IMR-90 (cell line): ENCODE results near the gene CLEC16A. TPM values are rescaled to one million over a fixed set of nuclear protein-coding genes. Genes with fewer than 3 reads are reported as not detected.

ENCODE experiments used
- ATAC-seq: fragments of 200-7000 bp; cut with Tn5 transposase; 2 replicates; pipeline ENCODE4 v1.9.1; 2020; ENCODE audit warnings: low read depth, mild to moderate bottlenecking, moderate library complexity
- BruUV-seq: library from RNA; stranded (reverse); fragments of 400-500 nt; replicated peaks from 2 replicates; lab custom pipeline; 2021; lab: Mats Ljungman, UMichigan
- CTCF ChIA-PET: fragments of 300-600 bp; formaldehyde crosslinking; extraction: SDS; loops from one replicate; lab custom pipeline; 2021; ENCODE audit warnings: antibody characterized with exemption; lab: Yijun Ruan, JAX
- POLR2A ChIA-PET: fragments of 300-600 bp; sonication (Branson Sonifier 250); formaldehyde crosslinking; loops from one replicate; lab custom pipeline; 2022; ENCODE audit warnings: antibody characterized with exemption; ENCODE audit not compliant: unreplicated experiment; lab: Charles Lee
- DNase-seq: peaks from one replicate; pipeline ENCODE4 v3.0.0; 2013
- H2AFZ ChIP-seq: replicated peaks from 2 replicates; pipeline ENCODE3; 2013; ENCODE audit warnings: low read length, mild to moderate bottlenecking; ENCODE audit not compliant: poor library complexity
- H2AK5ac ChIP-seq: 2 replicates; pipeline ENCODE4 v1.6.1; 2013; ENCODE audit warnings: low read depth, low read length, inconsistent platforms
- H2AK9ac ChIP-seq: replicated peaks from 2 replicates; pipeline ENCODE3; 2013; ENCODE audit warnings: mild to moderate bottlenecking, low read depth, low read length, moderate library complexity; ENCODE audit not compliant: poor library complexity
- H2BK120ac ChIP-seq: 2 replicates; pipeline ENCODE4 v1.6.1; 2013; ENCODE audit warnings: low read depth, low read length, inconsistent platforms
- H2BK15ac ChIP-seq: 3 replicates; pipeline ENCODE4 v1.6.1; 2013; ENCODE audit warnings: low read depth, low read length, inconsistent platforms
- H2BK20ac ChIP-seq: 2 replicates; pipeline ENCODE4 v1.6.1; 2013; ENCODE audit warnings: low read depth, mild to moderate bottlenecking, inconsistent platforms, low read length, moderate library complexity
- H2BK5ac ChIP-seq: 2 replicates; pipeline ENCODE4 v1.6.1; 2013; ENCODE audit warnings: mild to moderate bottlenecking, low read depth, low read length, inconsistent platforms; ENCODE audit not compliant: poor library complexity, severe bottlenecking
- H3K14ac ChIP-seq: replicated peaks from 2 replicates; pipeline ENCODE4 v1.6.1; 2013; ENCODE audit warnings: low read depth, low read length, inconsistent platforms
- H3K18ac ChIP-seq: 2 replicates; pipeline ENCODE4 v1.6.1; 2013; ENCODE audit warnings: low read depth, low read length, control low read depth
- H3K23ac ChIP-seq: 2 replicates; pipeline ENCODE4 v1.6.1; 2013; ENCODE audit warnings: low read depth, low read length, inconsistent platforms
- H3K27ac ChIP-seq: 2 replicates; pipeline ENCODE4 v1.5.1; 2013; ENCODE audit warnings: mild to moderate bottlenecking, control low read depth, low read length; ENCODE audit not compliant: insufficient read depth
- H3K27me3 ChIP-seq: 2 replicates; pipeline ENCODE4 v1.6.1; 2013; ENCODE audit warnings: low read length; ENCODE audit not compliant: control insufficient read depth, insufficient read depth
- H3K36me3 ChIP-seq: 2 replicates; pipeline ENCODE4 v1.6.1; 2013; ENCODE audit warnings: low read length, mixed read lengths; ENCODE audit not compliant: control insufficient read depth, insufficient read depth
- H3K4ac ChIP-seq: 2 replicates; pipeline ENCODE4 v1.6.1; 2013; ENCODE audit warnings: low read depth, low read length, inconsistent platforms
- H3K4me1 ChIP-seq: 2 replicates; pipeline ENCODE4 v1.6.1; 2013; ENCODE audit warnings: low read length, mixed read lengths; ENCODE audit not compliant: control insufficient read depth, insufficient read depth
- H3K4me2 ChIP-seq: 2 replicates; pipeline ENCODE4 v1.6.1; 2013; ENCODE audit warnings: low read depth, mild to moderate bottlenecking, control low read depth, low read length, moderate library complexity
- H3K4me3 ChIP-seq: 2 replicates; pipeline ENCODE4 v1.5.1; 2013; ENCODE audit warnings: low read depth, mild to moderate bottlenecking, control low read depth, low read length, moderate library complexity; ENCODE audit not compliant: insufficient read depth
- H3K56ac ChIP-seq: 2 replicates; pipeline ENCODE4 v1.6.1; 2013; ENCODE audit warnings: low read length, inconsistent platforms; ENCODE audit not compliant: insufficient read depth; ENCODE audit errors: extremely low read depth
- H3K79me1 ChIP-seq, 2 experiments: 2 replicates each; pipeline ENCODE4 v1.6.1; 2013; ENCODE audit warnings: low read length in 2 of 2, inconsistent platforms in 1 of 2, low read depth in 1 of 2
- H3K9ac ChIP-seq: 2 replicates; pipeline ENCODE4 v1.6.1; 2013; ENCODE audit warnings: low read depth, low read length, control low read depth
- H3K9me1 ChIP-seq: 2 replicates; pipeline ENCODE4 v1.6.1; 2013; ENCODE audit warnings: low read length, inconsistent platforms; ENCODE audit not compliant: insufficient read depth
- H3K9me3 ChIP-seq: 2 replicates; pipeline ENCODE4 v1.6.1; 2013; ENCODE audit warnings: low read length; ENCODE audit not compliant: control insufficient read depth, insufficient read depth
- H4K20me1 ChIP-seq: 2 replicates; pipeline ENCODE4 v1.6.1; 2013; ENCODE audit warnings: low read length, inconsistent platforms; ENCODE audit not compliant: insufficient read depth
- H4K5ac ChIP-seq: 2 replicates; pipeline ENCODE4 v1.6.1; 2013; ENCODE audit warnings: mild to moderate bottlenecking, low read depth, low read length, control low read depth
- H4K8ac ChIP-seq, 2 experiments: 2 replicates each; pipeline ENCODE4 v1.6.1; 2013; ENCODE audit warnings: low read depth in 2 of 2, low read length in 2 of 2, control low read depth in 1 of 2, inconsistent platforms in 1 of 2
- H4K91ac ChIP-seq: 2 replicates; pipeline ENCODE4 v1.6.1; 2013; ENCODE audit warnings: low read depth, low read length, inconsistent platforms; ENCODE audit not compliant: insufficient read depth
- BHLHE40 ChIP-seq: fragments of 150-350 bp; IDR thresholded peaks from 2 replicates; pipeline ENCODE4 v1.6.1; 2016; ENCODE audit warnings: mild to moderate bottlenecking, low read depth, low read length
- CEBPB ChIP-seq: IDR thresholded peaks from 2 replicates; pipeline ENCODE4 v1.6.1; 2012; ENCODE audit warnings: low read depth, low read length, improper control_type of control experiment
- CHD1 ChIP-seq: IDR thresholded peaks from 2 replicates; pipeline ENCODE4 v1.6.1; 2012; ENCODE audit warnings: low read depth, low read length, improper control_type of control experiment
- CTCF ChIP-seq: conservative IDR thresholded peaks from 2 replicates; pipeline ENCODE4 v1.5.1; 2012; ENCODE audit warnings: mild to moderate bottlenecking, low read depth, low read length, improper control_type of control experiment
- ELK1 ChIP-seq: fragments of 150-350 bp; IDR thresholded peaks from 2 replicates; pipeline ENCODE4 v1.6.1; 2016; ENCODE audit warnings: low read depth, mild to moderate bottlenecking, low read length, moderate library complexity, borderline replicate concordance
- FOS ChIP-seq: fragments of 150-350 bp; IDR thresholded peaks from 2 replicates; pipeline ENCODE4 v1.6.1; 2016; ENCODE audit warnings: low read depth, low read length
- MAFK ChIP-seq: IDR thresholded peaks from 2 replicates; pipeline ENCODE4 v1.6.1; 2012; ENCODE audit warnings: low read depth, low read length, improper control_type of control experiment
- MAZ ChIP-seq: IDR thresholded peaks from 2 replicates; pipeline ENCODE4 v1.6.1; 2012; ENCODE audit warnings: low read depth, mild to moderate bottlenecking, low read length, improper control_type of control experiment, moderate library complexity, borderline replicate concordance
- MXI1 ChIP-seq: IDR thresholded peaks from 2 replicates; pipeline ENCODE4 v1.6.1; 2012; ENCODE audit warnings: low read depth, mild to moderate bottlenecking, low read length, moderate library complexity, borderline replicate concordance
- NFE2L2 ChIP-seq: fragments of 150-350 bp; IDR thresholded peaks from 2 replicates; pipeline ENCODE4 v1.6.1; 2016; ENCODE audit warnings: low read depth, mild to moderate bottlenecking, low read length
- POLR2A ChIP-seq: IDR thresholded peaks from 2 replicates; pipeline ENCODE4 v1.6.1; 2012; ENCODE audit warnings: mild to moderate bottlenecking, low read depth, low read length
- RAD21 ChIP-seq: IDR thresholded peaks from 2 replicates; pipeline ENCODE4 v1.6.1; 2012; ENCODE audit warnings: low read length, improper control_type of control experiment
- RCOR1 ChIP-seq: IDR thresholded peaks from 2 replicates; pipeline ENCODE4 v1.6.1; 2012; ENCODE audit warnings: mild to moderate bottlenecking, low read length, improper control_type of control experiment; ENCODE audit not compliant: insufficient replicate concordance
- RFX5 ChIP-seq: IDR thresholded peaks from 2 replicates; pipeline ENCODE4 v1.8.0; 2012; ENCODE audit warnings: low read depth, mild to moderate bottlenecking, low read length, moderate library complexity
- SMC3 ChIP-seq: fragments of 150-350 bp; IDR thresholded peaks from 2 replicates; pipeline ENCODE4 v1.6.1; 2016; ENCODE audit warnings: low read depth, mild to moderate bottlenecking, antibody characterized with exemption, low read length, moderate library complexity
- USF2 ChIP-seq: fragments of 150-350 bp; IDR thresholded peaks from 2 replicates; pipeline ENCODE4 v1.6.1; 2017; ENCODE audit warnings: mild to moderate bottlenecking, antibody characterized with exemption, low read length, low read depth
- WGBS, 2 experiments: methylation state at CpG; one replicate each; pipeline versions ENCODE4 v1.1.5 to v1.1.7; 2013; ENCODE audit warnings: missing lambda C conversion rate in 2 of 2; ENCODE audit not compliant: insufficient read length in 1 of 2; ENCODE audit errors: extremely low coverage in 2 of 2; 5-methylcytosine and 5-hydroxymethylcytosine counted together
- dilution Hi-C: fragments of 300-500 bp; cut with HindIII; formaldehyde crosslinking; loops from one replicate; pipeline ENCODE4 v1.14.3; 2018; ENCODE audit warnings: low sequenced_read_pairs; ENCODE audit not compliant: unreplicated experiment
- in situ Hi-C: fragments of 300-500 bp; cut with MboI; formaldehyde crosslinking; loops from 3 replicates; pipeline ENCODE4 v1.14.3; 2019; ENCODE audit warnings: low sequenced_read_pairs, inconsistent platforms, mixed read lengths
- intact Hi-C: fragments of 100-400 bp; cut with micrococcal nuclease; formaldehyde crosslinking; loops from 2 replicates; pipeline ENCODE4 v1.10.0; 2022
- polyA plus RNA-seq, 3 experiments: library from polyadenylated mRNA; depleted of rRNA; stranded (reverse); fragments of >200 nt; gene quantifications; 2 replicates each; pipeline ENCODE4 v1.2.3, GENCODE V29; 2012; ENCODE audit warnings: low replicate concordance in 1 of 3
- total RNA-seq: library from RNA; depleted of rRNA; stranded (reverse); fragments of >200 nt; gene quantifications from 2 replicates; pipeline ENCODE4 v1.2.3, GENCODE V29; 2012

The CLEC16A gene
- total and polyA plus RNA-seq, 2 of the 4 experiments (the other 2 are of a cell fraction): 15.9 to 16.5 TPM

GRCh38 chr16:10999300-10999699 is 54.9 kb downstream of the CLEC16A start:
- Histone ChIP-seq H3K9me1 (peaks cover 25% of the 10 kb centered on the region), H2BK120ac (no peak overlapping the region), H4K8ac (no peak overlapping the region), H3K9me3 (no peaks in the 10 kb centered on the region), H4K5ac (no peak overlapping the region), H3K4ac (no peak overlapping the region), H2BK5ac (no peak overlapping the region), H4K91ac (no peak overlapping the region), H3K9ac (no peak overlapping the region), H3K36me3 (peaks cover 17% of the 10 kb centered on the region), H3K79me1 (peaks cover 2 to 23% of the 10 kb centered on the region in 2 experiments; a peak in 3 of 4 replicates), H3K4me1 (peaks cover 8% of the 10 kb centered on the region), H3K27me3 (no peaks in the 10 kb centered on the region), H3K23ac (no peak overlapping the region), H4K20me1 (no peaks in the 10 kb centered on the region), H3K56ac (no peak overlapping the region), H2BK20ac (no peak overlapping the region), H3K18ac (no peak overlapping the region), H3K14ac (no peak overlapping the region), H2AFZ (no peak overlapping the region), H3K4me3 (no peak overlapping the region), H2BK15ac (no peak overlapping the region), H3K27ac (no peak overlapping the region), H2AK9ac (no peak overlapping the region), H3K4me2 (no peak overlapping the region), H2AK5ac (no peak overlapping the region)
- BruUV-seq: no TSS peak
- ATAC-seq (no peak), DNase-seq (no peak)
- dilution Hi-C loops (no loop called here), in situ Hi-C loops (no loop called here), intact Hi-C loops (no loop called here)
- TF ChIP-seq CTCF: no peak
- no peak for TF ChIP-seq RCOR1
- no peak for TF ChIP-seq RFX5
- TF ChIP-seq USF2: no peak
- TF ChIP-seq SMC3: no peak
- TF ChIP-seq FOS: no peak
- no peak for TF ChIP-seq MAZ
- no peak for TF ChIP-seq MXI1
- no peak for TF ChIP-seq CEBPB
- no peak for TF ChIP-seq MAFK
- TF ChIP-seq RAD21: no peak
- TF ChIP-seq BHLHE40: no peak
- TF ChIP-seq NFE2L2: no peak
- no peak for TF ChIP-seq POLR2A
- TF ChIP-seq CHD1: no peak
- TF ChIP-seq ELK1: no peak
- ChIA-PET POLR2A (no interaction called here), CTCF (no interaction called here)
- WGBS, 2 experiments: no CpG with 5 or more reads among the region's 3 CpGs
